GM10847 (cell line): ENCODE measurements around the gene SPATA31E1.

ENCODE experiments used
- POLR2A ChIP-seq: IDR thresholded peaks from 2 replicates; pipeline ENCODE4 v1.6.1; 2011; ENCODE audit not compliant: insufficient read length; ENCODE audit errors: extremely low read depth

Gene SPATA31E1

GRCh38 chr9:87859137-87859536 is 23.5 kb upstream of the SPATA31E1 start:
- no peak for TF ChIP-seq POLR2A

GRCh38 chr9:87859786-87860185 is 22.9 kb upstream of the SPATA31E1 start:
- no peak for TF ChIP-seq POLR2A

DNA sequence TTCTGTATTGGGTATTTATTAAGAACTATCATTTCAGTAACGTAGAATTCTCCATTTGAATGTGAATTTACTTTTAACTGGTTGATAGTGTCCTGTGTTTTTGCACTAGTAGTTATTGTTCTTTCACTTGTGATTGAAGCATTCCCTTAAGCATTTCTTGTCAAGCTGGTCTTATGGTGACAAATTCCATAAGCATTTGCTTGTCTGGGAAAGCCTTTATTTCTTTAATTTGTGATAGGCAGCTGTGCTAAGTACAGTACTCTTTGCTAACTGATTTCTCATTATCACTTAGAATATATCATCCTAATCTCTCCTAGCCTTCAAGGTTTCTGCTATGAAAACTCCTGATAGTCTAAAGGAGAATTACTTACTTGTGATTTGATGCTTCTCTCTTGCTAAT is 21.3 kb upstream of the SPATA31E1 start:
- TF ChIP-seq POLR2A = no peak

- TF ChIP-seq POLR2A = no peak
These were observed 20.0 kb upstream of the SPATA31E1 start for GRCh38 chr9:87862536-87863268.

DNA sequence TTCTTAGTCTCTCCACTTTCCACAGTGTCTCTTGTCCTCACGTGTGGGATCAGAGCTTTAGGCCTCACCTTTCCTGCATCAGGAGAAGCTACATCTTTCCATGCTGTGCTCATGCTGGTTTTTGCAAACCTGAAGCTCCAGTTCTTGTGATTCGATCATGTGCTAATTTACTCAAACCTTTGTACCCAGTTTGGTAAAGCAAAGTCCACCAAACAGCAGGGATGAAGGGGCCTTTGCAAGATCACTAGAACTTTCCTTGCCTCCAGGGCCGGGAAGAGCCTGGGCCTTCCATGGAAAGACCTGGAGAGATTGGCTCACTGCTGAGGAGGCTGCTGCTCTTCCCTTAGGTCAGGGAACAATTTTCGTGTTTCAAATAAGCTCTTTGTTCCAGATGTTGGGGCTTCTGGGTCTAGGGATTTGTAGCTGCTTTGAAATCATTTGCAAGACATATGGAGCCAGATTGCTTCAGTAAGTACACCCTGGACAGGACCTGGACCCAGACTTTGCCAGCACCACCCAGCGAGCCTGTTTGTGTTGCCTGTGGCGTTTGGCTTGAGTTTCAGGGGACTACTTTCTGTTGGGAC is 18.7 kb upstream of the SPATA31E1 start:
- TF ChIP-seq POLR2A = no peak

- TF ChIP-seq POLR2A = no peak
These were observed 17.8 kb upstream of the SPATA31E1 start for GRCh38 chr9:87864915-87865314.

DNA sequence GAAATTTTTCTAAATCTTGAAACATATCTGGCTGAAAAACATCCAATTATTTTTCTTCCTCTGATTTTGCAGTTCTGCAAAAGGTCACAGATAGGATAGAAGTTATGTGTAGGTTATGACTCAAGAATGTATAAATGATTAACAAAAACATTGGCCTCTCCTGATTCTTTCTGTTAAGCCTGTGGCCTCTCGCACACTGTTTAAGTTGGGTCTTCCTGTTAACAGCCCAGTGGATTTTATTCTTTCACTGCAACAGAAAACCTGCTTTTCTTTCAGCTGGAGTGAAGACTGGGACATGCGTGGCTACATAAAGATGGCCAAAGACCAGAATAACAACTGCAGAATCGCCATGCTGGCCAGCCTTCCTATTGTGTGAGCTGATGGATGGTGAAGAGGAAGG is 17.1 kb upstream of the SPATA31E1 start:
- no peak for TF ChIP-seq POLR2A

DNA sequence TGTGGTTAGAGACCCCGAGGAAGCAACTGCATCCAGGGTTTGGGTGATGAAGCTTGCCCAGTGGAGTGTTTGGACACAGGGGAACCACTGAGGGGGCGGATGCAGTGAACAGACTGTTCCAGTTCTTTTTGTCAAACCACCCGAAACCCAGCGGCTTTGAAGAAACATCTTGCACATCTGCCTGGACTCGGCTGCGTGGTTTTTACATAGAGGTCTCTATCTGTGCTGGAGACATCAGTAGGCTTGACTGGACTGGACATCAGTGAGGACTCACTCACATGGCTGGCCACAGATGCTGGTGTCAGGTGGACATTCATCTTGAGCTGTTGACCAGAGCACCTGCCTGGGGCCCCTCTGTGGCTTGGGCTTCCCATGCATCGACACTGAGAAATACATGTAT is 15.3 kb upstream of the SPATA31E1 start:
- TF ChIP-seq POLR2A = no peak

GRCh38 chr9:87868175-87868574 is 14.5 kb upstream of the SPATA31E1 start:
- TF ChIP-seq POLR2A = no peak

DNA sequence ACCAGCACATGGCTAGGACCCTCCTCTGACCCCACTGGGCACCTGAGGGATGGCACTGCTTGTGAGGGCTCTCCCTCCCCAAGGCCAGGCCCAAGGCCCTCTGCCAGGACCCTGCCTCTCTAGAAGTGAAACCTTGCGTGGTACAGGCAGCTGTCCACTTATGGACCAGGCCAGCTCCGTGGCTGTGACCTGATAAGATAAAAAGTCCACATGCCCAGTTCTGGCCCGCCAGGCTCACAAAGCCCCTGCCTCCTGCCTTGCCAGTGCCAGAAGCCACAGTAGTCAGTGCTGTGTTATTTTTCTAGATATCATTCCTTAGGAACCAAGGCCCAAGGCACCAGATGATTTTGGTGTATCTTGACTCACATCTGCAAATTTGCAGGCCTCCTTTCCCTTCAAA is 14.0 kb upstream of the SPATA31E1 start:
- no peak for TF ChIP-seq POLR2A

GRCh38 chr9:87869082-87869481 is 13.6 kb upstream of the SPATA31E1 start:
- no peak for TF ChIP-seq POLR2A

GRCh38 chr9:87871425-87872078 is 11.1 kb upstream of the SPATA31E1 start:
- no peak for TF ChIP-seq POLR2A

DNA sequence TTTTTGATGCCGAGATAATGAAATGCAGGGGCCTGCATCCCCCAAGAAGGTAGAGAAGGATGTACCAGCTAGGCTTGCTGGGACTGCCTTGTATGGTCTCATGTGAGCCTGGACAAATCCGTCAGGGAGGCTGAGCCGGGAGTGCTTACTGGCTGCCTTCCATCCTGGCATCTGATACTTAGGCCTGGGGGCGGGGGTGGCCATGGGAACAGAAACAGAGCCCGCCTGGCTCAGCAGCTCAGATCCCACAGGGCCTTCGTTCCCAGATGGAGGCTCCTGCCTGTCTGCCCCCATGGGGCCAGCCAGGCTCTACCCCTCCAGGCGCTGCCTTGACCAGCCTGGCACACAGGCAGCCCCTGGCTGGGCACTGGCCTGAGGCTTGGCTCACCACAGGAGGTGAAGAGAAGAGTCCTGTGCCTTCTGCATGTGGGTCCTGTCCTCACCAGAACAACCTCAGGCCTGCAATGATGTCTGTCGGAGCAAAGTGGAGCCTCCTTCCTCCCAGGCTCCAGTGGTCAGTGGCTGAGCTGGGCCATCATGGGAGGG is 10.5 kb upstream of the SPATA31E1 start:
- no peak for TF ChIP-seq POLR2A

DNA sequence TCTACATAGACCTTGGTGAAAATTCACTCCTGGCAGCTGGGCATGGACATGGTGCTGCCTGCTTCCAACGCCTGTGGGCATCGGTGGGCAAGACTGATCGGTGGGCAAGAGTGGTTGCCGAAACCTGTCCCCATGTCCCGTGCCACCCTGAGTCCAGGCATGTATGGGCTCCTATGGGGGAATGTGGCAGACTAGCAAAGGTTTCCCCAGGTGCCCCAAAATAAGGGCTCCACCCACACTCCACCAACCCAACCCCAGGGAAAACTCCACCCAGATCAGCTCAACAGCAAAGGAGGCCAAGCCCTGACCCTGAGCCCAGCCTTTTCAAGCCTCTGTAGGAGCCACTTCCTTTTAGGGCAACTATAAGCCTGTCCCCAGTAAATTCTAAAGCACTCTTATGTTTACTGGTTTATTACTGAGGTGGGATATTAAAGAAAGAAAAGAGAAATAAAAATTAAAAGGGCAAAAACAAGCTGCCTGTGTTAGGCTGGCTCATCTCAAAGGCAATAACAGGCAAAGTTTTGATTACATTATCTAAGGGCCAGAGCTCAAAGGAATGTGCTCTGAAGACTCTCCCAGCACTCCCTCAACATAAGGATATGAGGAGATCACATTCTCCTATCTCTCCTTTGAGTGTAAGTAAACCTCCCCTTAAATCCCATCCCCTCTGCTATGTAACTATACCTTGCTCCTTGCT is 8.9 kb upstream of the SPATA31E1 start:
- TF ChIP-seq POLR2A = no peak

GRCh38 chr9:87874304-87874623 is 8.4 kb upstream of the SPATA31E1 start:
- TF ChIP-seq POLR2A = no peak

DNA sequence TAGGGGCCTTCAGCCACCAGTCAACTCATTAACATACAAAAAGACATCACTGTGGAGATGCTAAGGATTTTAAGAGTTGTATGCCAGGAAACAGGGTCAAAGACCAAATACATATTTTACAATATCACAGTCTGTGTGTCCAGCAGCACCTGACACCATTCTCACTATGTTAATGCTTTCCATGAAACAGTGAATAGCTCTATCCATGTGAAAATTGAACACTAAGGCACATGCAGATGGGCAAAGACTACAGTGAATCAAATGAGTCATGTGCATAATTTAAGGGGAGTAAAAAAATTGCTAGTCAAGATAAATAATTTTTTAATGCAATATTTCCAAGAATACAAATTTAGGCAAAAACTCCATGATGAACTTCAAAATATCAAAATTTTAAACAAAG is 7.6 kb upstream of the SPATA31E1 start:
- TF ChIP-seq POLR2A = no peak
